Epithelial cell of prostate (primary cell): ENCODE data around the gene CCDC148.
"Not testable (repeated sequence)": the region's sequence is repeated elsewhere in the genome, so short reads cannot be mapped to it uniquely, and the experiment has no call there.

Source experiments
- DNase-seq: peaks from one replicate; pipeline ENCODE4 v3.0.0-alpha.2; 2011; ENCODE audit warnings: low read depth, low spot score
- H3K27ac ChIP-seq: fragments of 450-650 bp; 2 replicates; pipeline ENCODE4 v1.5.1; 2017; ENCODE audit warnings: mild to moderate bottlenecking

The CCDC148 gene

GRCh38 chr2:158443606-158444005, 12.9 kb downstream of the CCDC148 start:
- no peak for DNase-seq
- H3K27ac ChIP-seq: no peak overlapping the region

DNA sequence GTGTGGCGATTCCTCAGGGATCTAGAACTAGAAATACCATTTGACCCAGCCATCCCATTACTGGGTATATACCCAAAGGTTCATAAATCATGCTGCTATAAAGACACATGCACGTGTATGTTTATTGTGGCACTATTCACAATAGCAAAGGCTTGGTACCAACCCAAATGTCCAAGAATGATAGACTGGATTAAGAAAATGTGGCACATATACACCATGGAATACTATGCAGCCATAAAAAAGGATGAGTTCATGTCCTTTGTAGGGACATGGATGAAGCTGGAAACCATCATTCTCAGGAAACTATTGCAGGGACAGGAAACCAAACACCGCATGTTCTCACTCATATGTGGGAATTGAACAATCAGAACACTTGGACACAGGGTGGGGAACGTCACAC, 17.5 kb downstream of the CCDC148 start:
- not testable (repeated sequence) for H3K27ac ChIP-seq, DNase-seq

DNA sequence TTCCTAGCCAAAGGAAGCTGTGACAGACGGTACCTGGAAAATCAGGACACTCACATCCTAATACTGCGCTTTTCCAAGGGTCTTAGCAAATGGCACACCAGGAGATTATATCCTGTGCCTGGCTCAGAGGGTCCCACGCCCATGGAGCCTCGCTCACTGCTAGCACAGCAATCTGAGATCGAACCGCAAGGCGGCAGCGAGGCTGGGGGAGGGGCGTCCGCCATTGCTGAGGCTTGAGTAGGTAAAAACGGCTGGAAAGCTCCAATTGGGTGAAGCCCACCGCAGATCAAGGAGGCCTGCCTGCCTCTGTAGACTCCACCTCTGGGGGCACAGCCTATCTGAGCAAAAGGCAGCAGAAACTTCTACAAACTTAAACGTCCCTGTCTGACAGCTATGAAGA, 22.8 kb downstream of the CCDC148 start:
- not testable (repeated sequence) for DNase-seq, H3K27ac ChIP-seq

DNA sequence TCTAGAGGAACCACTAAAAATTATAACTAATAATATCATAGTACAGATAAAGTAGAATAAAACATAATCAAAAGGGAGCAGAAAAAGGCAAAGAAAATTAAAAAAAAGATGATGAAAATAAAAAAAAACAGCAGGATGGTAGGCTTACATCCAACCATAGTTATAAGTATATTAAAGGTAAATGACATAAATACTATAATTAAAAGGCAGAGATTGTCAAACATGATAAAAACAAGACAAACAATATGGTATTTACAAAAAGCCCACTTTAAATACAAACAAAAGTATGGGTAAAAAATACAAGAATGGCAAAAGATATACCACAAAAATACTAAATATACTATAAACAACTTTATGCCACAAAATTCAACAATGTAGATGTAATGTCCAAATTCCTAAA, 24.4 kb downstream of the CCDC148 start:
- H3K27ac ChIP-seq: no peak overlapping the region
- DNase-seq: no peak

DNA sequence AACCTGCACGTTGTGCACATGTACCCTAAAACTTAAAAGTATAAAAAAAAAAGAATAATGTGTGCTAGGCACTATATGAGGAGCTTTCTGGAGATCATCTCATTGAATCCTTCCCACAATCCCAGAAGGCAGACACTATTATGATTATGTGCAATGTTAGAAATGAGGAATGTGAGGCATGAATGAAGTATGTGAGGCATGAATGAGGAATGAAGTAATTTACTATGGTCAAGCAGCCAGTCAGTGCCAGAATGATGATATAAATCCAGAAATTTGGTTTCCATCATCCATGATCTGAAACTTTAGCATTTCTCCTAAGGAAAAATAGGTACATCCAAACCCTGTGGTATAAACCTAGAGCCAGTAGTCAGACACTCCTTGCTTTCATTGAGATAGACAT, 42.0 kb downstream of the CCDC148 start:
- DNase-seq: no peak
- no peak overlapping the region for H3K27ac ChIP-seq

GRCh38 chr2:158413581-158413980, 43.0 kb downstream of the CCDC148 start:
- no peak overlapping the region for H3K27ac ChIP-seq

DNA sequence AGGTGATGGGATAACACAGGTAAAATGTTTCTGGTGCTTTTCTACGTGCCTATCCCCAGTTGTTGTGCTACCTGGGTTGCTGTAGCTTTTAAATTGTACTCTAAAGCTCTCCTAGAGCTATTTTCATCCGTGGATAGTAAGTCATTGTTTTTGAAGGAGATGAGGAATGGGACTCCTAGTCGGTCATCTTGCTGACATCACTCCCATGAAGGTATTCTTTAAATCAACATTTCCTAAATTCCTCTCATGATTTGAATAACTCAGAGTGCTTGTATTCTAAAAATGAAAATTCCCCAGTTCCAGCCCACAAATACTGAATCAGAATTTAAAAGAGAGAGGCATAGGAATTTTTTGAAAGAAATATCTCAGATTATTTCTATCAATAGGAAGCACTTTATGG, 44.3 kb downstream of the CCDC148 start:
- no peak overlapping the region for H3K27ac ChIP-seq
- no peak for DNase-seq

More at GRCh38 chr2:158413581-158413980, 43.0 kb downstream of the CCDC148 start:
- DNase-seq: no peak

DNA sequence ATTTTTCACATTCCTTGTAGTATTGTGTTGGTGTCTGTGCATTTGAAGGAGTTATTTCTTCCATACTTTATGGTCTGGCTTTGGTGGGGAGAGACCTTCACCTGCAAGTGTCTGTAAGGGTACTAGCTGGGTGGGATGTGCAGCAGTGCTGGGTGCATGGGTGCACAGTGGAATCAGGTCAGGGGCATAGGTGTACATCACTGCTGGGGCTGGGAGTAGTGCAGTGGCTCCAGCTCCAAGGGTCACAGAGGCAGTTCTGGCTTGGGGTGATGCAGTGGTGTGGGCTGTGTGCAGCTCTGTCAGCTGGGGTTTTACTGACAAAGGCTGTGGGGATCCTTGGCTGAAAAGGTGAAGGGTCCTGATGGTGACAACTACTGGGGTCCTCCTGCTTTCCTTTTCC, 44.8 kb downstream of the CCDC148 start:
- no peak overlapping the region for H3K27ac ChIP-seq
- DNase-seq: no peak

GRCh38 chr2:158410132-158410531, 46.4 kb downstream of the CCDC148 start:
- no peak for DNase-seq
- H3K27ac ChIP-seq: no peak overlapping the region

GRCh38 chr2:158407031-158407430, 49.5 kb downstream of the CCDC148 start:
- DNase-seq: no peak
- no peak overlapping the region for H3K27ac ChIP-seq

DNA sequence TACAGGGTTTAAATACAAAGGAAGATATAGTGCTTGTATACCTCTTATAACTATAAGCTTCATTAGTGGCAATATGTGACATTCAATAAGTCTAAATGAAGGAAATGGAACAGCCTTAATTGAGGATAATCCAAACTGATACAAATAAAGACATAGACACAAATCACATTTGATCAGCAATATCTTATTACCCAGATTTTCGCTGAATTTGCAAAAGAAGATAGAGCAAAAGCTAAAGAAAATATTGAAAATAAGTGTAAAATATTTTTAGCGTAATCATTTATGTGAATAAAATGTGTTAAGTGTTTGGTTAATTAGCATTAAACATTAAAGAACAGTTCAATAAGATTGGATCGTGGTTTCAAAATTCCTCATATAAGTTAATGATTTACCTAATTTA, 51.2 kb downstream of the CCDC148 start:
- no peak overlapping the region for H3K27ac ChIP-seq
- DNase-seq: no peak

DNA sequence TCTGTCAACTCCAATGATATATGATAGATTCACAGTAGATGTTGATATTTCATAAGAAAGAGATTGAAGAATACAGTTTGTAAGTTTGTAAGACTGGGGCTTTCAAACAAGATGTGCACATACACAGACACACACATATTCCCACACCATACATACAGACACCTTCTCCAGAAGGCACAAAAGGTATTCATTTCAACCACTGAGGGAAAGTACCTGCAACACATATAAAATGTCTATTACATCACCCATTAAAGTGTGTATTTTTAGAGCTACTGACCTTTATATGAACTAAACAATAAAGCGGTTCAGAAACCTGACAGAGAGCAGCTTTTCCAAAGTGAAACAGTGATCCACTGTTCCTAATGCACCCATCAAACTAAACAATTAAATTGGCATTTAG, 53.3 kb downstream of the CCDC148 start:
- DNase-seq: peak; percentile 10
- no peak overlapping the region for H3K27ac ChIP-seq

- no peak for DNase-seq
- H3K27ac ChIP-seq: no peak overlapping the region
Measured at GRCh38 chr2:158402665-158403064, 53.9 kb downstream of the CCDC148 start.

- peak; percentile 12 for DNase-seq
- peak overlapping the region; percentile 20 for H3K27ac ChIP-seq
Measured at GRCh38 chr2:158395166-158395565, 61.4 kb downstream of the CCDC148 start.

DNA sequence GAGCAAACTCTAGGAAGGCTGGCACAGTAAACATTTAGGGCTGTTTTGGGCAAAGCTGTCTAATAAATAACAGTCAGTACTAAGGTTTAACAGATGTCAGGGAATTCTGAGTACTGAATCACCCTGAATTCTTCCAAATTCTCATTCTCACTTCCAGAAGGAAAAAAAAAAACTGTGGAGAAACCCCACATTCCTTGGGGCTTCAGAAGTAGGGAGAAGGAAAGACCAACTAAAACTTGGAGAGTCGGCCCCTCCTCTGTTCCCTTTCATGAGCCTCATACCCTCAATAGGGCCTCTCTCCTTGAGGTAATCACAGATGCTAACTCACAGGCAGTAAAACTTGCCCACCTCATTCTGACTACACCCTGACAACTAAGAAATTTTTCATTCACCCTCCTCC, 62.1 kb downstream of the CCDC148 start:
- H3K27ac ChIP-seq: peak overlapping the region; percentile 20
- no peak for DNase-seq

GRCh38 chr2:158393886-158394285, 62.7 kb downstream of the CCDC148 start:
- no peak overlapping the region for H3K27ac ChIP-seq
- DNase-seq: no peak

- DNase-seq: no peak
- H3K27ac ChIP-seq: no peak overlapping the region
Measured at GRCh38 chr2:158392687-158393086, 63.9 kb downstream of the CCDC148 start.

GRCh38 chr2:158391876-158392275, 64.7 kb downstream of the CCDC148 start:
- peak overlapping the region; percentile 54 for H3K27ac ChIP-seq
- peak; percentile 58 for DNase-seq

GRCh38 chr2:158391361-158391760, 65.2 kb downstream of the CCDC148 start:
- no peak for DNase-seq
- H3K27ac ChIP-seq: peak overlapping the region; percentile 54

- no peak overlapping the region for H3K27ac ChIP-seq
- DNase-seq: no peak
Measured at GRCh38 chr2:158388159-158388558, 68.4 kb downstream of the CCDC148 start.

- DNase-seq: no peak
Measured at GRCh38 chr2:158385646-158386045, 70.9 kb downstream of the CCDC148 start.

GRCh38 chr2:158381978-158382377, 74.6 kb downstream of the CCDC148 start:
- no peak overlapping the region for H3K27ac ChIP-seq
- DNase-seq: no peak

More at GRCh38 chr2:158385646-158386045, 70.9 kb downstream of the CCDC148 start:
- H3K27ac ChIP-seq: no peak overlapping the region

GRCh38 chr2:158381205-158381604, 75.3 kb downstream of the CCDC148 start:
- DNase-seq: no peak
- H3K27ac ChIP-seq: no peak overlapping the region
